ENCODE data around the gene UACA.

Gene UACA

GRCh38 chr15:70763120-70763949, at the start of gene UACA:
TSS of gene UACA (minus strand) at chr15:70763558. CDS start at chr15:70763407, 151 bp downstream.
- TF ChIP-seq ZNF565 (CRISPR knock-in tag; conservative IDR thresholded peaks at IDR 0.05; ENCODE audit: low read depth) (no peak), ZFP3 (CRISPR knock-in tag; IDR thresholded peaks at IDR 0.05) (no peak)
- peak; percentile 92 for ATAC-seq

- no peak for ATAC-seq
- no peak for TF ChIP-seq CSDC2 (CRISPR knock-in tag; IDR thresholded peaks at IDR 0.05)
- no peak for TF ChIP-seq ESRRG (CRISPR knock-in tag; IDR thresholded peaks at IDR 0.05)
- TF ChIP-seq OSR1 (CRISPR knock-in tag; IDR thresholded peaks at IDR 0.05), result no peak
- no peak for TF ChIP-seq CSRNP3 (CRISPR knock-in tag; IDR thresholded peaks at IDR 0.05)
- no peak for TF ChIP-seq ZNF565 (CRISPR knock-in tag; conservative IDR thresholded peaks at IDR 0.05; ENCODE audit: low read depth)
- TF ChIP-seq ARNTL (CRISPR knock-in tag; IDR thresholded peaks at IDR 0.05; ENCODE audit: borderline replicate concordance, low read depth), result no peak
- TF ChIP-seq, protein P1, sequence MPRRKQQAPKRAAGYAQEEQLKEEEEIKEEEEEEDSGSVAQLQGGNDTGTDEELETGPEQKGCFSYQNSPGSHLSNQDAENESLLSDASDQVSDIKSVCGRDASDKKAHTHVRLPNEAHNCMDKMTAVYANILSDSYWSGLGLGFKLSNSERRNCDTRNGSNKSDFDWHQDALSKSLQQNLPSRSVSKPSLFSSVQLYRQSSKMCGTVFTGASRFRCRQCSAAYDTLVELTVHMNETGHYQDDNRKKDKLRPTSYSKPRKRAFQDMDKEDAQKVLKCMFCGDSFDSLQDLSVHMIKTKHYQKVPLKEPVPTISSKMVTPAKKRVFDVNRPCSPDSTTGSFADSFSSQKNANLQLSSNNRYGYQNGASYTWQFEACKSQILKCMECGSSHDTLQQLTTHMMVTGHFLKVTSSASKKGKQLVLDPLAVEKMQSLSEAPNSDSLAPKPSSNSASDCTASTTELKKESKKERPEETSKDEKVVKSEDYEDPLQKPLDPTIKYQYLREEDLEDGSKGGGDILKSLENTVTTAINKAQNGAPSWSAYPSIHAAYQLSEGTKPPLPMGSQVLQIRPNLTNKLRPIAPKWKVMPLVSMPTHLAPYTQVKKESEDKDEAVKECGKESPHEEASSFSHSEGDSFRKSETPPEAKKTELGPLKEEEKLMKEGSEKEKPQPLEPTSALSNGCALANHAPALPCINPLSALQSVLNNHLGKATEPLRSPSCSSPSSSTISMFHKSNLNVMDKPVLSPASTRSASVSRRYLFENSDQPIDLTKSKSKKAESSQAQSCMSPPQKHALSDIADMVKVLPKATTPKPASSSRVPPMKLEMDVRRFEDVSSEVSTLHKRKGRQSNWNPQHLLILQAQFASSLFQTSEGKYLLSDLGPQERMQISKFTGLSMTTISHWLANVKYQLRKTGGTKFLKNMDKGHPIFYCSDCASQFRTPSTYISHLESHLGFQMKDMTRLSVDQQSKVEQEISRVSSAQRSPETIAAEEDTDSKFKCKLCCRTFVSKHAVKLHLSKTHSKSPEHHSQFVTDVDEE (CRISPR knock-in tag; IDR thresholded peaks at IDR 0.05), result no peak
- no peak for TF ChIP-seq GLIS3 (CRISPR knock-in tag; IDR thresholded peaks at IDR 0.05)
- TF ChIP-seq ZNF70 (CRISPR knock-in tag; IDR thresholded peaks at IDR 0.05), result no peak
- no peak for TF ChIP-seq ZFP3 (CRISPR knock-in tag; IDR thresholded peaks at IDR 0.05)
- TF ChIP-seq ZNF8 (CRISPR knock-in tag; IDR thresholded peaks at IDR 0.05), result no peak
- TF ChIP-seq RARB (CRISPR knock-in tag; IDR thresholded peaks at IDR 0.05), result no peak
- no peak for TF ChIP-seq SNAI2 (CRISPR knock-in tag; IDR thresholded peaks at IDR 0.05)
- no peak for TF ChIP-seq ISL1 (CRISPR knock-in tag; IDR thresholded peaks at IDR 0.05)
- TF ChIP-seq CREB5 (CRISPR knock-in tag; IDR thresholded peaks at IDR 0.05; ENCODE audit: low read depth), result no peak
- TF ChIP-seq TCF4 (CRISPR knock-in tag; IDR thresholded peaks at IDR 0.05; ENCODE audit: borderline replicate concordance), result no peak
- TF ChIP-seq, protein P2, sequence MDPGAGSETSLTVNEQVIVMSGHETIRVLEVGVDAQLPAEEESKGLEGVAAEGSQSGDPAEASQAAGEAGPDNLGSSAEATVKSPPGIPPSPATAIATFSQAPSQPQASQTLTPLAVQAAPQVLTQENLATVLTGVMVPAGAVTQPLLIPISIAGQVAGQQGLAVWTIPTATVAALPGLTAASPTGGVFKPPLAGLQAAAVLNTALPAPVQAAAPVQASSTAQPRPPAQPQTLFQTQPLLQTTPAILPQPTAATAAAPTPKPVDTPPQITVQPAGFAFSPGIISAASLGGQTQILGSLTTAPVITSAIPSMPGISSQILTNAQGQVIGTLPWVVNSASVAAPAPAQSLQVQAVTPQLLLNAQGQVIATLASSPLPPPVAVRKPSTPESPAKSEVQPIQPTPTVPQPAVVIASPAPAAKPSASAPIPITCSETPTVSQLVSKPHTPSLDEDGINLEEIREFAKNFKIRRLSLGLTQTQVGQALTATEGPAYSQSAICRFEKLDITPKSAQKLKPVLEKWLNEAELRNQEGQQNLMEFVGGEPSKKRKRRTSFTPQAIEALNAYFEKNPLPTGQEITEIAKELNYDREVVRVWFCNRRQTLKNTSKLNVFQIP (CRISPR knock-in tag; IDR thresholded peaks at IDR 0.05; ENCODE audit: borderline replicate concordance, low read depth), result no peak
- TF ChIP-seq, protein P3, sequence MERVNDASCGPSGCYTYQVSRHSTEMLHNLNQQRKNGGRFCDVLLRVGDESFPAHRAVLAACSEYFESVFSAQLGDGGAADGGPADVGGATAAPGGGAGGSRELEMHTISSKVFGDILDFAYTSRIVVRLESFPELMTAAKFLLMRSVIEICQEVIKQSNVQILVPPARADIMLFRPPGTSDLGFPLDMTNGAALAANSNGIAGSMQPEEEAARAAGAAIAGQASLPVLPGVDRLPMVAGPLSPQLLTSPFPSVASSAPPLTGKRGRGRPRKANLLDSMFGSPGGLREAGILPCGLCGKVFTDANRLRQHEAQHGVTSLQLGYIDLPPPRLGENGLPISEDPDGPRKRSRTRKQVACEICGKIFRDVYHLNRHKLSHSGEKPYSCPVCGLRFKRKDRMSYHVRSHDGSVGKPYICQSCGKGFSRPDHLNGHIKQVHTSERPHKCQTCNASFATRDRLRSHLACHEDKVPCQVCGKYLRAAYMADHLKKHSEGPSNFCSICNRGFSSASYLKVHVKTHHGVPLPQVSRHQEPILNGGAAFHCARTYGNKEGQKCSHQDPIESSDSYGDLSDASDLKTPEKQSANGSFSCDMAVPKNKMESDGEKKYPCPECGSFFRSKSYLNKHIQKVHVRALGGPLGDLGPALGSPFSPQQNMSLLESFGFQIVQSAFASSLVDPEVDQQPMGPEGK (CRISPR knock-in tag; IDR thresholded peaks at IDR 0.05; ENCODE audit: borderline replicate concordance), result no peak
- TF ChIP-seq ZFP30 (CRISPR knock-in tag; IDR thresholded peaks at IDR 0.05), result no peak
Measured at GRCh38 chr15:70812827-70813364, 49.5 kb upstream of the UACA start.

DNA sequence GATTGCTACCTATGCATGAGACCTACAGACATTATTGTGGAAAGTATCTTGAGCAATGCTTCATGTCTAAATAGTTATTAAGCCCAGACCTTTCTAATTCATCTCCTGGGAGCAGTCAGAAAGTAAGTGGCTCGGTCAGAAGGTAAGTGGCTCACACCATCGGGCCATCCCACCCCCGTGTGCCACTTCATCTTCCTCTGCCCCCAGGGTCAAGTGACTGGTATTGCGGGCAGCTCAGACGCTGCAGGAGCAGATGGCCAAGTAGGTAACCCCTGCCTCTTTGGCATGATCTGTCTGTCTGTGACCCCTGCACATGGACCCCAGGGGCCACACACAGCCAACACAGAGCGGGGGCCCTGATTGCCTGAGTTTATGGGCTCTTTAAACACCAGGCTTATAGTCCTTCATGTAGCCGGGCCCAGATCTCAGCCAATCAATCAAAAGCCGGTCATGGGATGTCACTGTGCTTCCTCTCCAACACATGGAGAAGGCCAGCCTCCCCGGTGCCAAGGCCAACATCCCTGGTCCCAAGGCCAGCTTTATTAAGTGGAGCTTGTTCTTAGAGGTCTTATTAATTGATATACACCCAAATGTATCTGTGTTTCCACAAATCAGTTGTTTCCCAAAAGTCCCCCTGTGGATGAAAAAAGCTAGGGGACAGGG, 47.7 kb upstream of the UACA start:
- peak; percentile 27; the same call in 1 of the 3 replicates for ATAC-seq
- TF ChIP-seq, protein P3 (CRISPR knock-in tag; IDR thresholded peaks at IDR 0.05; ENCODE audit: borderline replicate concordance), result no peak
- TF ChIP-seq ZNF70 (CRISPR knock-in tag; IDR thresholded peaks at IDR 0.05), result no peak
- TF ChIP-seq ZFP30 (CRISPR knock-in tag; IDR thresholded peaks at IDR 0.05), result no peak
- no peak for TF ChIP-seq ISL1 (CRISPR knock-in tag; IDR thresholded peaks at IDR 0.05)
- TF ChIP-seq RARB (CRISPR knock-in tag; IDR thresholded peaks at IDR 0.05), result no peak
- TF ChIP-seq CREB5 (CRISPR knock-in tag; IDR thresholded peaks at IDR 0.05; ENCODE audit: low read depth), result no peak
- no peak for TF ChIP-seq PPARA (CRISPR knock-in tag; IDR thresholded peaks at IDR 0.05; ENCODE audit: borderline replicate concordance)
- TF ChIP-seq CSRNP3 (CRISPR knock-in tag; IDR thresholded peaks at IDR 0.05), result no peak

Measured in SK-N-SH treated with all-trans-retinoic acid at 6 μM for 48 hours (cell line).